Measurements from ENCODE around the gene ESAM.

Gene ESAM

GRCh38 chr11:124712392-124712791, 49.7 kb downstream of the ESAM start:
- Histone ChIP-seq H3K23ac (ENCODE audit: low read length in 2 of 2) (no peak overlapping the region), H3K4me3 (ENCODE audit: insufficient read depth in 1 of 2, low read depth in 1 of 2, low read length in 2 of 2) (no peak overlapping the region), H2BK12ac (ENCODE audit: low read length in 2 of 2) (no peak overlapping the region), H2AK5ac (ENCODE audit: low read length, severe bottlenecking) (no peak overlapping the region), H3K4me1 (ENCODE audit: control insufficient read depth, insufficient read depth, low read depth, low read length) (no peaks in the 10 kb centered on the region), H3K18ac (ENCODE audit: low read depth in 1 of 2, low read length in 2 of 2) (no peak overlapping the region), H2BK120ac (ENCODE audit: low read depth, low read length) (no peak overlapping the region), H4K8ac (ENCODE audit: low read length) (no peak overlapping the region), H3K9ac (ENCODE audit: low read length) (no peak overlapping the region), H3K14ac (ENCODE audit: low read length in 2 of 2) (no peak overlapping the region), H3K36me3 (ENCODE audit: control insufficient read depth in 1 of 2, insufficient read depth in 2 of 2, low read depth in 1 of 2, low read length in 2 of 2) (no peaks in the 10 kb centered on the region), H4K91ac (ENCODE audit: low read length) (no peak overlapping the region), H2AFZ (ENCODE audit: low read depth, low read length) (no peak overlapping the region), H3K79me1 (replicated peaks; ENCODE audit: low read length, poor library complexity, severe bottlenecking) (no peaks in the 10 kb centered on the region), H3K27ac (ENCODE audit: low read length, poor library complexity, severe bottlenecking) (no peak overlapping the region), H3K9me3 (ENCODE audit: control insufficient read depth, low read length) (peaks cover 9% of the 10 kb centered on the region), H3K27me3 (ENCODE audit: control insufficient read depth in 1 of 2, insufficient read depth in 1 of 2, low read length in 2 of 2) (peaks cover 20 to 36% of the 10 kb centered on the region in 2 experiments), H2BK5ac (ENCODE audit: low read depth, low read length, poor library complexity, severe bottlenecking) (no peak overlapping the region), H3K4me2 (ENCODE audit: low read length, poor library complexity, severe bottlenecking) (no peak overlapping the region), H3K4ac (ENCODE audit: low read depth in 1 of 2, low read length in 2 of 2) (no peak overlapping the region), H2BK15ac (ENCODE audit: low read depth, poor library complexity, severe bottlenecking) (no peak overlapping the region)
- 64% methylated on average over 2 of the region's 3 CpGs for WGBS
- no peak for DNase-seq

DNA sequence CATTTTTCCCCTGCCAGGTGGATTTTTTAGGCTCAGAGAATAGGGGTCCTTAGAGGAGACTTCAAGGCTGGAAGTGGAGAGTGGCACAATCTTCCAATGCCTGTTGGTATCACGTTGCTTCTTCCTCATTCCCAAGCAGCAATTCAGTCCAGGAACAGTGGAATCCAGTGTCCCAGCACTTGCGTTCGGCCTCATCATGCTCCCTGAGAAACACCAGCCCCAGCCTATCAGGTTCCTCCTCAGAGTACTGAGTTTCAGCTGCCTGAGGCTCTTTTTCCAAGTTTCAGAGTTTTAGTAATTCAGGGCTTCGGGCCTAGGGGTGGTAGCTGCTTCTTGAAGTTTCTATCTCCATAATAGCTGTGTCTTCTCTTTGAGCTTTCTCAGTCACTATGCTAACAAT, 54.3 kb downstream of the ESAM start:
- H3K18ac ChIP-seq (ENCODE audit: low read depth in 1 of 2, low read length in 2 of 2), result no peak overlapping the region
- H3K14ac ChIP-seq (ENCODE audit: low read length in 2 of 2), result no peak overlapping the region
- H3K79me1 ChIP-seq (replicated peaks; ENCODE audit: low read length, poor library complexity, severe bottlenecking), result no peaks in the 10 kb centered on the region
- no peak overlapping the region for H3K27ac ChIP-seq (ENCODE audit: low read length, poor library complexity, severe bottlenecking)
- H3K9ac ChIP-seq (ENCODE audit: low read length), result no peak overlapping the region
- no peak overlapping the region for H3K4ac ChIP-seq (ENCODE audit: low read depth in 1 of 2, low read length in 2 of 2)
- no peak for DNase-seq
- no peak overlapping the region for H2BK5ac ChIP-seq (ENCODE audit: low read depth, low read length, poor library complexity, severe bottlenecking)
- no peak overlapping the region for H3K4me3 ChIP-seq (ENCODE audit: insufficient read depth in 1 of 2, low read depth in 1 of 2, low read length in 2 of 2)
- no peaks in the 10 kb centered on the region for H3K4me1 ChIP-seq (ENCODE audit: control insufficient read depth, insufficient read depth, low read depth, low read length)
- H3K4me2 ChIP-seq (ENCODE audit: low read length, poor library complexity, severe bottlenecking), result no peak overlapping the region
- H3K36me3 ChIP-seq (ENCODE audit: control insufficient read depth in 1 of 2, insufficient read depth in 2 of 2, low read depth in 1 of 2, low read length in 2 of 2), result no peaks in the 10 kb centered on the region
- H2AFZ ChIP-seq (ENCODE audit: low read depth, low read length), result no peak overlapping the region
- H2AK5ac ChIP-seq (ENCODE audit: low read length, severe bottlenecking), result no peak overlapping the region
- H2BK15ac ChIP-seq (ENCODE audit: low read depth, poor library complexity, severe bottlenecking), result no peak overlapping the region
- peaks cover 5 to 14% of the 10 kb centered on the region in 2 experiments for H3K27me3 ChIP-seq (ENCODE audit: control insufficient read depth in 1 of 2, insufficient read depth in 1 of 2, low read length in 2 of 2)
- 57% methylated on average over 3 of the region's 4 CpGs for WGBS
- no peak overlapping the region for H2BK12ac ChIP-seq (ENCODE audit: low read length in 2 of 2)
- H4K91ac ChIP-seq (ENCODE audit: low read length), result no peak overlapping the region
- peaks cover 10% of the 10 kb centered on the region for H3K9me3 ChIP-seq (ENCODE audit: control insufficient read depth, low read length)
- no peak overlapping the region for H4K8ac ChIP-seq (ENCODE audit: low read length)
- H3K23ac ChIP-seq (ENCODE audit: low read length in 2 of 2), result no peak overlapping the region
- H2BK120ac ChIP-seq (ENCODE audit: low read depth, low read length), result no peak overlapping the region

All from mesenchymal stem cell (in vitro differentiated cells and primary cell).